ENCODE data around the gene ZCCHC3. TPM values are rescaled to one million over a fixed set of nuclear protein-coding genes. Genes with fewer than 3 reads are reported as not detected.

The ZCCHC3 gene
- total and polyA plus RNA-seq, 2 experiments from 2014 or later, result 4.1 to 14.8 TPM

DNA sequence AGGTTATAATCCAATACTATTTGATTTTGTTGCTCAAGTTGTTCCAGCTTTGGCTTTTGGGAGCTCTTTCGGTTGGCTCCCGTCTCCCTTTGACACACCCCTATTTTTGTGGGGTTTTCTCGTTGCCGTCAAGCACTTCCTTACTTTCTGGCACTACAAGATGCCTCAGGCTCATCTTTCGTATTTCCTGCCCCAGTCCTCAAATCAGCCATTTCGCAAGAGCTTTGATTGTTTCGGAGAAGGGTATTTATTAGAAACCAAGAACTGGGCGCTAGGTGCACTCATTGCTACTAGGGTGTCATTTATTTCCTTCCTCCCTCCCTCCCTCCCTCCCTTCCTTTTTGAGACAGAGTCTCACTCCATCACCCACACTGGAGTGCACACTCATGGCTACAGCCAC, 14.7 kb downstream of the ZCCHC3 start:
- no peak overlapping the region for H3K4me2 ChIP-seq (ENCODE audit: unreplicated experiment)
- H3K27ac ChIP-seq, result no peak overlapping the region
- no peaks in the 10 kb centered on the region for H3K36me3 ChIP-seq (ENCODE audit: low read depth)
- no peaks in the 10 kb centered on the region for H3K79me2 ChIP-seq (ENCODE audit: insufficient read depth)
- H3K27me3 ChIP-seq (replicated peaks; ENCODE audit: insufficient read depth), result no peaks in the 10 kb centered on the region
- no peak for TF ChIP-seq EZH2 (IDR thresholded peaks at IDR 0.05; ENCODE audit: insufficient read depth, poor library complexity, severe bottlenecking)
- no peak for TF ChIP-seq EZH2phosphoT487 (IDR thresholded peaks at IDR 0.05; ENCODE audit: insufficient read depth, low read depth)
- H2AFZ ChIP-seq, result no peak overlapping the region
- H3K9me3 ChIP-seq (ENCODE audit: low read depth), result no peaks in the 10 kb centered on the region
- in situ Hi-C loops (cut with MboI), result no loop called here
- peaks cover 32% of the 10 kb centered on the region for H3K4me1 ChIP-seq (ENCODE audit: insufficient read depth)
- no peak overlapping the region for H3K4me3 ChIP-seq
- H4K20me1 ChIP-seq (ENCODE audit: insufficient read depth), result no peaks in the 10 kb centered on the region
- 94% methylated on average over 8 of the region's 8 CpGs for WGBS, 2 experiments (ENCODE audit: low coverage in 1 of 2, low lambda C conversion rate in 2 of 2, missing lambda C conversion rate in 2 of 2)
- peaks cover 21% of the 10 kb centered on the region; the same call in 1 of the 2 replicates for H3F3A ChIP-seq (ENCODE audit: insufficient read depth)
- DNase-seq, result no peak
- no peak overlapping the region for H3K9ac ChIP-seq
- no peaks in the 10 kb centered on the region for H3K9me2 ChIP-seq (ENCODE audit: insufficient read depth)

GRCh38 chr20:312866-313265, 15.5 kb downstream of the ZCCHC3 start:
- Histone ChIP-seq H3K4me2 (ENCODE audit: unreplicated experiment) (no peak overlapping the region), H3K9me3 (ENCODE audit: low read depth) (no peaks in the 10 kb centered on the region), H3K79me2 (ENCODE audit: insufficient read depth) (no peaks in the 10 kb centered on the region), H3K4me3 (no peak overlapping the region), H4K20me1 (ENCODE audit: insufficient read depth) (no peaks in the 10 kb centered on the region), H3F3A (ENCODE audit: insufficient read depth) (peaks cover 21% of the 10 kb centered on the region; the same call in 1 of the 2 replicates), H3K27me3 (replicated peaks; ENCODE audit: insufficient read depth) (no peaks in the 10 kb centered on the region), H3K4me1 (ENCODE audit: insufficient read depth) (peaks cover 32% of the 10 kb centered on the region), H3K36me3 (ENCODE audit: low read depth) (no peaks in the 10 kb centered on the region), H3K9me2 (ENCODE audit: insufficient read depth) (no peaks in the 10 kb centered on the region), H3K27ac (no peak overlapping the region), H2AFZ (no peak overlapping the region), H3K9ac (no peak overlapping the region)
- WGBS, 2 experiments (ENCODE audit: low coverage in 1 of 2, low lambda C conversion rate in 2 of 2, missing lambda C conversion rate in 2 of 2), result 85 to 86% methylated on average over 1 of the region's 1 CpG
- in situ Hi-C loops (cut with MboI), result no loop called here
- no peak for TF ChIP-seq EZH2phosphoT487 (IDR thresholded peaks at IDR 0.05; ENCODE audit: insufficient read depth, low read depth)
- TF ChIP-seq EZH2 (IDR thresholded peaks at IDR 0.05; ENCODE audit: insufficient read depth, poor library complexity, severe bottlenecking), result no peak
- no peak for DNase-seq

DNA sequence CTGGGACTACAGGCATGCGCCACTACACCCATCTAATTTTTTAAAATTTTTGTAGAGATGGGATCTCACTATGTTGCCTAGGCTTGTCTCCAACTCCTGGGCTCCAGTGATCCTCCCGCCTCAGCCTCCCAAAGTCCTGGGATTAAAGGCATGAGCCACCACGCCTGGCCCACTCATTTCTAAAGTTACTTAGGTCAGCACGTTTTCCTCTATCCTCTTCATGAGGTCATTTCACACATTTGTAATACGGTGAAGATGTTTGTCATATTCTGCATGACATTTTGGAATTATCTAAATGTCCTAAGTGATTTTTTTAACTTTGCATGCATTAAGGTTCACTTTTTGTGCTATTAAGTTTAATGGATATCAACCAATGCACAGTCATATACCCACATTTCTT, 16.0 kb downstream of the ZCCHC3 start:
- H3K9me3 ChIP-seq (ENCODE audit: low read depth), result no peaks in the 10 kb centered on the region
- H3K9ac ChIP-seq, result no peak overlapping the region
- H3K4me3 ChIP-seq, result no peak overlapping the region
- H3K4me1 ChIP-seq (ENCODE audit: insufficient read depth), result peaks cover 32% of the 10 kb centered on the region
- H2AFZ ChIP-seq, result no peak overlapping the region
- DNase-seq, result no peak
- in situ Hi-C loops (cut with MboI), result no loop called here
- 80 to 85% methylated on average over 5 of the region's 5 CpGs for WGBS, 2 experiments (ENCODE audit: low coverage in 1 of 2, low lambda C conversion rate in 2 of 2, missing lambda C conversion rate in 2 of 2)
- H3K27ac ChIP-seq, result no peak overlapping the region
- no peak overlapping the region for H3K4me2 ChIP-seq (ENCODE audit: unreplicated experiment)
- H3K36me3 ChIP-seq (ENCODE audit: low read depth), result no peaks in the 10 kb centered on the region
- H4K20me1 ChIP-seq (ENCODE audit: insufficient read depth), result no peaks in the 10 kb centered on the region
- no peak for TF ChIP-seq EZH2phosphoT487 (IDR thresholded peaks at IDR 0.05; ENCODE audit: insufficient read depth, low read depth)
- no peak for TF ChIP-seq EZH2 (IDR thresholded peaks at IDR 0.05; ENCODE audit: insufficient read depth, poor library complexity, severe bottlenecking)
- H3K27me3 ChIP-seq (replicated peaks; ENCODE audit: insufficient read depth), result no peaks in the 10 kb centered on the region
- H3K79me2 ChIP-seq (ENCODE audit: insufficient read depth), result no peaks in the 10 kb centered on the region
- peaks cover 21% of the 10 kb centered on the region; the same call in 1 of the 2 replicates for H3F3A ChIP-seq (ENCODE audit: insufficient read depth)
- H3K9me2 ChIP-seq (ENCODE audit: insufficient read depth), result no peaks in the 10 kb centered on the region

DNA sequence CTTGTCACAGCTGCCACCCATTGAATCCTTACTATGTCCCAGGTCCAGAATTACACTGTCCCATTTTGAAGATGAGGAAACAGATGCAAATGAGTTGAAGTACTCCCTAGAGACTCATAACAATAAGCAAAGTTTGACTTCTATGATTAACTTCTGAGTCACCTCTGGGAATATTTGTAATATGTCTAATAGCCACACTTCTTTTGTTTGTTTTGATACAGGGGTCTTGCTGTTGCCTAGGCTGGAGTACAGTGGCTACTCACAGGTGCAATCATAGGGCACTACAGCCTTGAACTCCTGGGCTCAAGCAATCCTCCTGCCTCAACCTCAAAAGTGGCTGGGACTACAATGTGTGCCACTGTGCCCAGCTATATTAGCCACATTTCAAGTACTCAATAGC, 16.6 kb downstream of the ZCCHC3 start:
- Histone ChIP-seq H3K9ac (no peak overlapping the region), H3K79me2 (ENCODE audit: insufficient read depth) (no peaks in the 10 kb centered on the region), H3K27ac (peak overlapping the region; percentile 21; the same call in 1 of the 2 replicates)

More for the DNA sequence above, 16.6 kb downstream of the ZCCHC3 start:
- H2AFZ ChIP-seq, result no peak overlapping the region
- in situ Hi-C loops (cut with MboI), result no loop called here
- H3K4me1 ChIP-seq (ENCODE audit: insufficient read depth), result peaks cover 31% of the 10 kb centered on the region
- H3K4me2 ChIP-seq (ENCODE audit: unreplicated experiment), result no peak overlapping the region
- no peaks in the 10 kb centered on the region for H3K9me3 ChIP-seq (ENCODE audit: low read depth)
- no peaks in the 10 kb centered on the region for H3K27me3 ChIP-seq (replicated peaks; ENCODE audit: insufficient read depth)
- H3K9me2 ChIP-seq (ENCODE audit: insufficient read depth), result no peaks in the 10 kb centered on the region
- H3K36me3 ChIP-seq (ENCODE audit: low read depth), result no peaks in the 10 kb centered on the region
- no peak overlapping the region for H3K4me3 ChIP-seq
- peak; percentile 89 for DNase-seq
- TF ChIP-seq EZH2 (IDR thresholded peaks at IDR 0.05; ENCODE audit: insufficient read depth, poor library complexity, severe bottlenecking) (no peak), EZH2phosphoT487 (IDR thresholded peaks at IDR 0.05; ENCODE audit: insufficient read depth, low read depth) (no peak)
- H3F3A ChIP-seq (ENCODE audit: insufficient read depth), result peaks cover 19% of the 10 kb centered on the region; the same call in 1 of the 2 replicates
- H4K20me1 ChIP-seq (ENCODE audit: insufficient read depth), result no peaks in the 10 kb centered on the region
